CD14-positive monocyte (primary cell): ENCODE results near the gene VEPH1. TPM values are rescaled to one million over a fixed set of nuclear protein-coding genes. Genes with fewer than 3 reads are reported as not detected.
A peak's percentile ranks its signal among the peaks of the same experiment; 100 is the strongest.

ENCODE experiments used
- DNase-seq, 3 donors: peaks; one replicate each; pipeline ENCODE4 v3.0.0-alpha.2; 2011 to 2022
- H2AFZ ChIP-seq: 2 replicates; pipeline ENCODE4 v1.6.0; 2012; ENCODE audit warnings: mild to moderate bottlenecking, low read depth, low read length, inconsistent platforms; ENCODE audit not compliant: insufficient read depth, poor library complexity, severe bottlenecking
- H3K27ac ChIP-seq, 2 donors: 1 replicate in 1 of 2; 2 replicates in 1 of 2; pipeline ENCODE4 v1.5.1; 2012 to 2013; ENCODE audit warnings: low read length in 2 of 2, control low read depth in 1 of 2, inconsistent platforms in 1 of 2, low read depth in 1 of 2, mild to moderate bottlenecking in 1 of 2
- H3K27me3 ChIP-seq, 2 donors: one replicate each; pipeline versions ENCODE4 v1.6.0 to v1.6.1; 2011 to 2013; ENCODE audit warnings: low read length in 2 of 2; ENCODE audit not compliant: control insufficient read depth in 2 of 2, insufficient read depth in 2 of 2
- H3K36me3 ChIP-seq, 2 donors: replicated peaks in 1 of 2; 1 replicate in 1 of 2; 2 replicates in 1 of 2; pipeline versions ENCODE4 v1.5.1 to v1.6.1; 2012 to 2013; ENCODE audit warnings: low read length in 2 of 2, control low read depth in 1 of 2, inconsistent platforms in 1 of 2, mild to moderate bottlenecking in 1 of 2; ENCODE audit not compliant: insufficient read depth in 2 of 2, control insufficient read depth in 1 of 2
- H3K4me1 ChIP-seq, 2 donors: 1 replicate in 1 of 2; 2 replicates in 1 of 2; pipeline versions ENCODE4 v1.5.1 to v1.6.1; 2012 to 2013; ENCODE audit warnings: low read length in 2 of 2, control low read depth in 1 of 2, inconsistent platforms in 1 of 2, mild to moderate bottlenecking in 1 of 2, moderate library complexity in 1 of 2; ENCODE audit not compliant: insufficient read depth in 2 of 2, control insufficient read depth in 1 of 2
- H3K4me2 ChIP-seq: replicated peaks from 2 replicates; pipeline ENCODE3; 2012; ENCODE audit warnings: low read length, moderate library complexity, mild to moderate bottlenecking; ENCODE audit not compliant: poor library complexity, severe bottlenecking; ENCODE audit errors: extremely low read depth
- H3K4me3 ChIP-seq, 3 experiments: fragments of 200-600 bp in 1 of 3; sonication (generic) in 1 of 3; replicated peaks in 1 of 3; 1 replicate in 2 of 3; 2 replicates in 1 of 3; pipeline ENCODE4 v1.5.1; 2011 to 2013; ENCODE audit warnings: low read length in 3 of 3, mild to moderate bottlenecking in 3 of 3, control low read depth in 2 of 3, low read depth in 2 of 3, inconsistent platforms in 1 of 3, moderate library complexity in 1 of 3
- H3K79me2 ChIP-seq: 2 replicates; pipeline ENCODE4 v1.6.0; 2012; ENCODE audit warnings: mild to moderate bottlenecking, control low read depth, inconsistent platforms, low read length, moderate library complexity; ENCODE audit not compliant: insufficient read depth
- H3K9ac ChIP-seq: 2 replicates; pipeline ENCODE4 v1.6.0; 2017; ENCODE audit warnings: low read length, mild to moderate bottlenecking; ENCODE audit not compliant: insufficient read depth, poor library complexity, severe bottlenecking
- H3K9me3 ChIP-seq, 2 donors: replicated peaks in 1 of 2; 1 replicate in 1 of 2; 2 replicates in 1 of 2; pipeline versions ENCODE4 v1.5.1 to v1.6.1; 2012 to 2013; ENCODE audit warnings: low read length in 2 of 2, control low read depth in 1 of 2; ENCODE audit not compliant: control insufficient read depth in 1 of 2, insufficient read depth in 1 of 2
- H4K20me1 ChIP-seq: 2 replicates; pipeline ENCODE4 v1.6.0; 2012; ENCODE audit warnings: mild to moderate bottlenecking, low read length, control low read depth, moderate library complexity; ENCODE audit not compliant: insufficient read depth
- H3K27ac Mint-ChIP-seq, 7 donors: one replicate each; pipeline ENCODE4 v1.8.0; 2020; ENCODE audit warnings: mild to moderate bottlenecking in 7 of 7, mixed read lengths in 7 of 7, moderate library complexity in 6 of 7, inconsistent platforms in 2 of 7
- H3K27me3 Mint-ChIP-seq, 3 donors: one replicate each; pipeline ENCODE4 v1.8.0; 2021 to 2022; ENCODE audit warnings: low read depth in 3 of 3, mild to moderate bottlenecking in 3 of 3, mixed read lengths in 3 of 3, moderate library complexity in 3 of 3, inconsistent platforms in 1 of 3
- H3K36me3 Mint-ChIP-seq, 2 donors: one replicate each; pipeline ENCODE4 v1.8.0; 2020; ENCODE audit warnings: mixed read lengths in 2 of 2, inconsistent platforms in 1 of 2, mild to moderate bottlenecking in 1 of 2
- H3K4me1 Mint-ChIP-seq: one replicate; pipeline ENCODE4 v1.8.0; 2020; ENCODE audit warnings: mild to moderate bottlenecking, mixed read lengths
- H3K4me3 Mint-ChIP-seq, 2 donors: one replicate each; pipeline ENCODE4 v1.8.0; 2020; ENCODE audit warnings: mild to moderate bottlenecking in 2 of 2, mixed read lengths in 2 of 2, moderate library complexity in 1 of 2
- H3K9me3 Mint-ChIP-seq, 7 donors: one replicate each; pipeline ENCODE4 v1.8.0; 2020 to 2022; ENCODE audit warnings: mixed read lengths in 7 of 7, mild to moderate bottlenecking in 6 of 7, moderate library complexity in 6 of 7, inconsistent platforms in 2 of 7
- CTCF ChIP-seq: fragments of 200-600 bp; IDR thresholded peaks from one replicate; pipeline ENCODE4 v1.8.0; 2022; ENCODE audit warnings: antibody characterized with exemption, mild to moderate bottlenecking
- WGBS: methylation state at CpG from one replicate; pipeline ENCODE4 v1.1.5; 2013; ENCODE audit warnings: missing lambda C conversion rate; ENCODE audit not compliant: insufficient coverage; 5-methylcytosine and 5-hydroxymethylcytosine counted together
- intact Hi-C, 2 donors: fragments of 100-400 bp; cut with micrococcal nuclease; formaldehyde crosslinking; loops; one replicate each; pipeline versions ENCODE4 v1.15.0 to v1.15.1; 2023
- polyA plus RNA-seq, 3 donors: library from polyadenylated mRNA; depleted of rRNA in 1 of 3; unstranded in 2 of 3; stranded (reverse) in 1 of 3; fragments of 300-500 nt in 2 of 3; fragments of >200 nt in 1 of 3; fragmentation: Illumina TruSeq in 2 of 3; gene quantifications; 1 replicate in 2 of 3; 2 replicates in 1 of 3; pipeline ENCODE4 v1.2.3, GENCODE V29; 2012 to 2021

Gene VEPH1
- polyA plus RNA-seq, 3 donors: 0.44 TPM; not detected in 2

GRCh38 chr3:157436583-157437291 lies 66.5 kb downstream of the VEPH1 start, which contains the start of gene PTX3:
PTX3 (plus strand) TSS chr3:157436850; CDS start chr3:157436934, 84 bp downstream.
- WGBS: 0% methylated on average over 7 of the region's 15 CpGs
- peak within 1 kb of the TSS; percentile 86 to 98 for H3K4me3 Mint-ChIP-seq
- peak within 1 kb of the TSS; percentile 59 to 94 (median 80) for H3K4me3 ChIP-seq
- H3K36me3 ChIP-seq: peaks cover 0 to 12% of the 10 kb centered on the region in 2 donors
- peaks cover 31% of the 10 kb centered on the region for H3K4me1 Mint-ChIP-seq
- peaks cover 9 to 16% (median 11%) of the 10 kb centered on the region in 3 donors for H3K27me3 Mint-ChIP-seq
- peaks cover 8 to 13% of the 10 kb centered on the region in 2 donors for H3K36me3 Mint-ChIP-seq
- no peaks in the 10 kb centered on the region for H4K20me1 ChIP-seq
- H3K27ac Mint-ChIP-seq: peak within 1 kb of the TSS; percentile 82 to 98 (median 94)
- peaks cover 19 to 34% of the 10 kb centered on the region in 2 donors for H3K4me1 ChIP-seq
- H3K9me3 Mint-ChIP-seq: no peaks in the 10 kb centered on the region
- H3K79me2 ChIP-seq: peaks cover 9% of the 10 kb centered on the region
- peak within 1 kb of the TSS; percentile 81 for H2AFZ ChIP-seq
- H3K9me3 ChIP-seq: no peaks in the 10 kb centered on the region
- TF ChIP-seq CTCF: no peak
- DNase-seq: peak; percentile 90 to 96 (median 91)
- H3K27me3 ChIP-seq: peaks cover 3 to 7% of the 10 kb centered on the region in 2 donors
- peak within 1 kb of the TSS; percentile 2 to 88 for H3K27ac ChIP-seq
- H3K9ac ChIP-seq: peak within 1 kb of the TSS; percentile 64
- intact Hi-C loops: no loop called here
- peak within 1 kb of the TSS; percentile 94 for H3K4me2 ChIP-seq

GRCh38 chr3:157429708-157430107 lies 73.5 kb downstream of the VEPH1 start:
- Histone ChIP-seq H3K9ac (no peak overlapping the region), H3K4me3 (no peak overlapping the region), H3K27me3 (no peaks in the 10 kb centered on the region), H4K20me1 (no peaks in the 10 kb centered on the region), H3K27ac (no peak overlapping the region), H3K9me3 (peaks cover 0 to 14% of the 10 kb centered on the region in 2 donors), H3K79me2 (no peaks in the 10 kb centered on the region), H3K4me1 (peaks cover 14 to 28% of the 10 kb centered on the region in 2 donors), H3K4me2 (peak overlapping the region; percentile 27), H3K36me3 (no peaks in the 10 kb centered on the region), H2AFZ (no peak overlapping the region)
- intact Hi-C loops: loop anchor here in 1 of 2 donors (5.0 kb wide), 1 partner anchor 38 kb away; no protein-coding TSS in a partner anchor
- no peak for TF ChIP-seq CTCF
- 0% methylated on average over 1 of the region's 2 CpGs for WGBS
- H3K4me3 Mint-ChIP-seq: no peak overlapping the region
- DNase-seq: peak; percentile 65 to 85 (median 83)
- no peaks in the 10 kb centered on the region for H3K36me3 Mint-ChIP-seq
- peaks cover 0 to 15% (median 11%) of the 10 kb centered on the region in 7 donors for H3K9me3 Mint-ChIP-seq
- H3K27ac Mint-ChIP-seq: peak overlapping the region in 5 of 7 donors; percentile 36 to 82 (median 64)
- peaks cover 22% of the 10 kb centered on the region for H3K4me1 Mint-ChIP-seq
- peaks cover 0 to 4% (median 0%) of the 10 kb centered on the region in 3 donors for H3K27me3 Mint-ChIP-seq
